Pancreas (tissue), 10 donors: ENCODE data around the gene LYPD6B. TPM values are rescaled to one million over a fixed set of nuclear protein-coding genes. Genes with fewer than 3 reads are reported as not detected.

Source experiments
- ATAC-seq, 4 donors: fragments of 200-7000 bp; cut with Tn5 transposase; one replicate each; pipeline versions ENCODE4 v1.8.0 to v1.9.1; 2020; ENCODE audit warnings: mild to moderate bottlenecking in 4 of 4, moderate library complexity in 4 of 4
- DNase-seq, 6 donors: peaks; one replicate each; pipeline ENCODE4 v3.0.0-alpha.2; 2020
- FAIRE-seq: peaks from 2 replicates; lab custom pipeline; 2012; peaks lifted over from hg19 to GRCh38; lab: Jason Lieb, UNC
- H3K27ac ChIP-seq, 4 donors: fragments of 200-600 bp; sonication (generic); 1 replicate in 3 of 4; 2 replicates in 1 of 4; pipeline versions ENCODE4 v1.5.0 to v1.8.0; 2020
- H3K27me3 ChIP-seq, 4 donors: fragments of 200-600 bp; one replicate each; pipeline ENCODE4 v1.8.0; 2021
- H3K36me3 ChIP-seq, 3 donors: fragments of 200-600 bp; sonication (generic) in 1 of 3; one replicate each; pipeline versions ENCODE4 v1.5.0 to v1.8.0; 2020 to 2021
- H3K4me1 ChIP-seq, 3 donors: fragments of 200-600 bp; one replicate each; pipeline ENCODE4 v1.8.0; 2021
- H3K4me3 ChIP-seq, 4 donors: fragments of 200-600 bp; sonication (generic) in 2 of 4; one replicate each; pipeline versions ENCODE4 v1.5.0 to v1.8.0; 2020 to 2021
- H3K9me3 ChIP-seq, 4 donors: fragments of 200-600 bp; one replicate each; pipeline ENCODE4 v1.8.0; 2021
- WGBS, 2 donors: extraction: QIAGEN DNeasy Blood & Tissue Kit; methylation state at CpG; one replicate each; pipeline ENCODE4 v1.1.7; 2013; 5-methylcytosine and 5-hydroxymethylcytosine counted together
- intact Hi-C, 3 donors: fragments of 100-400 bp; cut with DNase I; formaldehyde crosslinking; loops; one replicate each; pipeline versions ENCODE4 v1.11.1 to v1.14.2; 2022
- polyA plus RNA-seq, 2 donors: library from polyadenylated mRNA; stranded (reverse); fragments of 200-250 nt; gene quantifications; one replicate each; pipeline ENCODE4 v1.2.3, GENCODE V29; 2013
- total RNA-seq, 6 donors: library from RNA; stranded (reverse); fragmentation: NEBNext Ultra II Directional in 4 of 6; extraction: Animal tissue kit (Norgen Biotek cat#: 25700) in 4 of 6; gene quantifications; one replicate each; pipeline versions ENCODE4 v1.2.1 to v1.2.4, GENCODE V29; 2021 to 2023
- TF ChIP-seq, protein P1 (sequence below), 4 donors: fragments of 200-600 bp; sonication (generic) in 3 of 4; IDR thresholded peaks; one replicate each; pipeline versions ENCODE4 v1.5.0 to v1.8.0; 2021; ENCODE audit warnings: antibody characterized with exemption in 4 of 4
- donor health status: healthy with polysubstance abuse.
- donor health status: DM: no; HTN: no; CAD: no; lungs with moderate emphysema.
- donor health status: DM: no; HTN: no; CAD: no.
- donor health status: control.
- donor health status: control.
- donor health status: Bipolar disorder and iron deficiency.
- donor health status: DM: yes; HTN: yes; CAD: no.
- donor health status: DM: no; HTN: no; CAD: no.
- donor health status: DM: no; HTN: no; CAD: no.
- donor health status: DM: yes; HTN: yes; CAD: no.

The LYPD6B gene
- total and polyA plus RNA-seq, 8 donors = 3.0 to 8.1 (median 4.6) TPM

DNA sequence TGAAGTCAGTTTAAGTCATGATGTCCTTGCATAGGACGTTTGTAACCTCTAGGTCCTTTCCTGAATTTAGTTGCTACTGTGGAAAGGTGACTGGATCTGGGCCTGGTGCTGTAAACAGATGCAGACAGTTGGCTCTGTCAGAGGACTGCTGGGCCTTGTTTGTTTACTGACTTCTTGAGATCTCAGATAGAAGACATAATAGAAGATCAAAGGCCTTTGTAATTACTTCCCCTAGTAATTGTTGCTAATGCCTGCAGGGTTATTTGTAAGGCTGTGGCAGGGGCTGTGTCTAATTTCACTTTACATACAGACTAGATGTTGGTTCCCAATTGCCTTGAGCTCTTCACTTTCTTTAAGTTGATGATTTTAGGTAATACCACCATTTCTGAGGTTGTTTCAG, 42.5 kb downstream of the LYPD6B start:
- no peaks in the 10 kb centered on the region for H3K9me3 ChIP-seq
- WGBS, 2 donors = 55 to 75% methylated on average over 1 of the region's 1 CpG
- DNase-seq = no peak
- no peak overlapping the region for H3K4me3 ChIP-seq
- intact Hi-C loops = no loop called here
- no peaks in the 10 kb centered on the region for H3K36me3 ChIP-seq
- TF ChIP-seq, protein P1, sequence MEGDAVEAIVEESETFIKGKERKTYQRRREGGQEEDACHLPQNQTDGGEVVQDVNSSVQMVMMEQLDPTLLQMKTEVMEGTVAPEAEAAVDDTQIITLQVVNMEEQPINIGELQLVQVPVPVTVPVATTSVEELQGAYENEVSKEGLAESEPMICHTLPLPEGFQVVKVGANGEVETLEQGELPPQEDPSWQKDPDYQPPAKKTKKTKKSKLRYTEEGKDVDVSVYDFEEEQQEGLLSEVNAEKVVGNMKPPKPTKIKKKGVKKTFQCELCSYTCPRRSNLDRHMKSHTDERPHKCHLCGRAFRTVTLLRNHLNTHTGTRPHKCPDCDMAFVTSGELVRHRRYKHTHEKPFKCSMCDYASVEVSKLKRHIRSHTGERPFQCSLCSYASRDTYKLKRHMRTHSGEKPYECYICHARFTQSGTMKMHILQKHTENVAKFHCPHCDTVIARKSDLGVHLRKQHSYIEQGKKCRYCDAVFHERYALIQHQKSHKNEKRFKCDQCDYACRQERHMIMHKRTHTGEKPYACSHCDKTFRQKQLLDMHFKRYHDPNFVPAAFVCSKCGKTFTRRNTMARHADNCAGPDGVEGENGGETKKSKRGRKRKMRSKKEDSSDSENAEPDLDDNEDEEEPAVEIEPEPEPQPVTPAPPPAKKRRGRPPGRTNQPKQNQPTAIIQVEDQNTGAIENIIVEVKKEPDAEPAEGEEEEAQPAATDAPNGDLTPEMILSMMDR (IDR thresholded peaks at IDR 0.05) = no peak
- no peaks in the 10 kb centered on the region for H3K27me3 ChIP-seq
- no peak for FAIRE-seq
- ATAC-seq = no peak
- no peaks in the 10 kb centered on the region for H3K4me1 ChIP-seq
- H3K27ac ChIP-seq = no peak overlapping the region

DNA sequence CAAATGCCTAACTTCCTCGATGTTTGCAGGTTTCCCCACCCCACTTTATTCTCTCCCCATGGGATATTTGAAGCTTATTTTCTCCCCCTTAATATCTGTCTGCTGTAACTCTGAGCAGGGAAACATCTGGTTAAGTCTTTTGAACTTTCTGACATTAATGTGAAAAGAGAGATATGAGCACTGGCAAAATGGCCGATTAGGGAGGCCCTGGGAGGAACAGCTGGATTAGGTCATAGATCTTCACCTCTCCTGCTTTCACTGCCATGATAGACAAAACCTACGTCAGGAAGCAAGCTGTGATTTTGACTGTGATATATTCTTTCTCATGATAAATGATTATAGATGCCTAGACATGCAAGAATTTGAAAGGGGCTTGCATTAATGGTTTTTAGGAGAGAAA, 43.6 kb downstream of the LYPD6B start:
- WGBS, 2 donors = 51 to 52% methylated on average over 3 of the region's 3 CpGs
- TF ChIP-seq, protein P1 (IDR thresholded peaks at IDR 0.05) = no peak
- no peak for DNase-seq
- Histone ChIP-seq H3K4me1 (no peaks in the 10 kb centered on the region), H3K27me3 (no peaks in the 10 kb centered on the region), H3K9me3 (no peaks in the 10 kb centered on the region), H3K27ac (no peak overlapping the region), H3K36me3 (no peaks in the 10 kb centered on the region), H3K4me3 (no peak overlapping the region)
- no peak for FAIRE-seq
- ATAC-seq = no peak
- intact Hi-C loops = no loop called here

DNA sequence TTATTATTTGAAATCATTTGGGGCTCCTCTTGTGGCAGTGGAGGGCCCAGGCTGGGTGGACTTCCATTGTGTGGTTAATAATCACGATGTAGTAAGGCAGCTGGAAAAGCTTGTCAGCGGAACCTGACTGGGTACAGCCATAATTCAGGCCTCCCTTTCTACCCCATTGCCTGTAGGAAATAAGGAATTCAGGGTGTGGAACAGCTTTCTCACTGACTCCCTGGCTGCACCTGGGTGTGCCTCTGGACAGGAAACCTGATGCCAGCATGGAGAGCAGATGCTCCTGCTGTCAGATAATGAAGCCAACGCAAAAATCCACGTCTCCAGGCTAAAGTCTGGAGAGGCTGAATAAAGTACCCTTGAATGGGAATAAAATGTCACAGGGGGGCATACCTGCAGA, 44.2 kb downstream of the LYPD6B start:
- no peaks in the 10 kb centered on the region for H3K4me1 ChIP-seq
- no peak for DNase-seq
- no peak for ATAC-seq
- no peaks in the 10 kb centered on the region for H3K36me3 ChIP-seq
- no peak for FAIRE-seq
- TF ChIP-seq, protein P1 (IDR thresholded peaks at IDR 0.05) = no peak
- H3K4me3 ChIP-seq = no peak overlapping the region
- no peak overlapping the region for H3K27ac ChIP-seq
- WGBS, 2 donors = 92 to 95% methylated on average over 4 of the region's 4 CpGs
- H3K27me3 ChIP-seq = no peaks in the 10 kb centered on the region
- intact Hi-C loops = no loop called here
- no peaks in the 10 kb centered on the region for H3K9me3 ChIP-seq

DNA sequence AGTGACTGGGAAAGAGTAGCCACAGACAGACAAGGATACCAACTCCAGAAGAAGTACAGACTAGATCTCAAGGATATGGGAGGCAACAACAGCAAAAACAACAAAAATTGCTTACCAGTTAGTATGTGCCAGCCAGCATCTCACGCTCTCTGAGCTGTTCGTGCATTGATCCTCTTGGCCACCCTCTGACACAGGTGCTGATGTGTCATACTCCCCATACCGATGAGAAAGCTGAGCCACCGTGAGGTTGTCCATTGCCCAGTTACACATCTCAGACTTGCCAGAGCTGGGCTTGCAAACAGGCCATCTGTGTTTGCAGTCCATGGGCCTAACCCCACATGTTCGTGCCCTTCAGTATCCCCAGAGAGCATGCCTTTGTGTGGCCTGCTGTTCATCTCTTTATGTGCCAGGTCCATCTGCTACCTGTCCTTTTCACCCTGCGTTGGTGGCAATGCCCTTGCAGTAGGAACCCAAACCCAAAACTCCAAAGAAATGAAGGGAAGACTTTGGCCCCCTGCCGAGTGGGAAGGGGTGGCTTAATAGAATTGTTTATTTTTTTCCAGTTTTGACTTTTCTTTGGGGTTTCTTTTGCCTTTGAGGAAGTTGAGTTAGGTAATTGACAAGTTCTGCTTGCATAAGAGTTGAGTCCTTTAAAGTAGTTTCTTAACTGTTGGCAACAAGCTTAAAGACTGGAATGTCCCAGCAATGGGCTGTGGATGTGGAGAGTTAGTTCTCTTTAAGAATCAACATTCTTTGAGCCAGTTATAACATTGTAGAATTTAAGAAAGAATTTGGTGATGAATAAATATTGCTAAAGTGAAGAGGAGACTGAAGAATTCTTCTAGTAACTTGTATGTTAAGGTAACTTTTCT, 46.7 kb downstream of the LYPD6B start:
- ATAC-seq (peak in 1 of 4 donors; percentile 53), DNase-seq (no peak), FAIRE-seq (no peak)
- Histone ChIP-seq H3K4me1 (no peaks in the 10 kb centered on the region), H3K4me3 (no peak overlapping the region), H3K36me3 (no peaks in the 10 kb centered on the region), H3K27ac (no peak overlapping the region), H3K9me3 (no peaks in the 10 kb centered on the region), H3K27me3 (no peaks in the 10 kb centered on the region)
- TF ChIP-seq, protein P1 (IDR thresholded peaks at IDR 0.05) = no peak
- 86 to 96% methylated on average over 7 of the region's 7 CpGs for WGBS, 2 donors
- intact Hi-C loops = no loop called here

DNA sequence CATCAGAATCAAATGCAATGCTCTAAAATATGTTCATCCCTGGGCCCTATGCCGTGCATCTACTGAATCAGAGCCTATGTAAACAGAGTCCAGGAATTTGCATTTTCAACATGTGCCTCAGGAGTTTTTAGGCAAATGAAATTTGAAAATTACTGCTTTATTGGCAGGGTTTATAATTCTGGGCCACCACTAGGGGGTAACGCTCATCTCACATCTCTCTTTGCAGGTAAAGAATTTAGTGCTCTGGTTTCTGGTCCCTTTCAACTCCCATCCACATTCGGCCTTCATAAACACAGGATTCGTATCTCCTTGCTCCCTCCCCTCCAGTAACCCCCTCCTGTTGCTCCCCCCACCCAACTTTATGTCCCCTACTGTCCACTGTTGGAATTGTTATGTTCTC, 49.3 kb downstream of the LYPD6B start:
- TF ChIP-seq, protein P1 (IDR thresholded peaks at IDR 0.05) = peak in 2 of 4 donors; percentile 20 to 27
- no peak for DNase-seq
- intact Hi-C loops = no loop called here
- no peak for FAIRE-seq
- no peaks in the 10 kb centered on the region for H3K4me1 ChIP-seq
- WGBS, 2 donors = 52 to 63% methylated on average over 4 of the region's 4 CpGs
- no peaks in the 10 kb centered on the region for H3K9me3 ChIP-seq
- ATAC-seq = peak in 2 of 4 donors; percentile 53 to 71
- no peak overlapping the region for H3K27ac ChIP-seq
- no peak overlapping the region for H3K4me3 ChIP-seq
- H3K27me3 ChIP-seq = no peaks in the 10 kb centered on the region
- no peaks in the 10 kb centered on the region for H3K36me3 ChIP-seq
